HG02885 (cell line): ENCODE results near the gene PIEZO2.

Experiments used
- ATAC-seq: cut with Tn5 transposase; IDR thresholded peaks from one replicate; pipeline ENCODE4 v1.9.1; 2021; ENCODE audit warnings: mild to moderate bottlenecking; ENCODE audit not compliant: unreplicated experiment, poor library complexity

PIEZO2 gene

GRCh38 chr18:10912790-10913545 is 236.4 kb downstream of the PIEZO2 start:
- ATAC-seq = no peak

- no peak for ATAC-seq
Observed at GRCh38 chr18:10909724-10910123, 239.6 kb downstream of the PIEZO2 start.

- ATAC-seq = no peak
Observed at GRCh38 chr18:10908760-10909159, 240.6 kb downstream of the PIEZO2 start.

- no peak for ATAC-seq
Observed at GRCh38 chr18:10907749-10908148, 241.6 kb downstream of the PIEZO2 start.

GRCh38 chr18:10901329-10901728 is 248.0 kb downstream of the PIEZO2 start:
- ATAC-seq = no peak

- no peak for ATAC-seq
Observed at GRCh38 chr18:10900435-10900834, 248.9 kb downstream of the PIEZO2 start.

GRCh38 chr18:10899481-10899880 is 249.9 kb downstream of the PIEZO2 start:
- no peak for ATAC-seq

- peak; percentile 69 for ATAC-seq
Observed at GRCh38 chr18:10898417-10898974, 250.9 kb downstream of the PIEZO2 start.

GRCh38 chr18:10896851-10897250 is 252.5 kb downstream of the PIEZO2 start:
- ATAC-seq = no peak

- ATAC-seq = no peak
Observed at GRCh38 chr18:10895976-10896375, 253.4 kb downstream of the PIEZO2 start.

- ATAC-seq = no peak
Observed at GRCh38 chr18:10894501-10894900, 254.9 kb downstream of the PIEZO2 start.

- no peak for ATAC-seq
Observed at GRCh38 chr18:10893761-10894160, 255.6 kb downstream of the PIEZO2 start.

- ATAC-seq = no peak
Observed at GRCh38 chr18:10893196-10893595, 256.2 kb downstream of the PIEZO2 start.

GRCh38 chr18:10892786-10893185 is 256.6 kb downstream of the PIEZO2 start:
- no peak for ATAC-seq

GRCh38 chr18:10890022-10890421 is 259.3 kb downstream of the PIEZO2 start:
- no peak for ATAC-seq

GRCh38 chr18:10878703-10879102 is 270.7 kb downstream of the PIEZO2 start:
- peak; percentile 91 for ATAC-seq

GRCh38 chr18:10877987-10878386 is 271.4 kb downstream of the PIEZO2 start:
- no peak for ATAC-seq

GRCh38 chr18:10875811-10876210 is 273.6 kb downstream of the PIEZO2 start:
- ATAC-seq = no peak

GRCh38 chr18:10872304-10872703 is 277.1 kb downstream of the PIEZO2 start:
- ATAC-seq = no peak

- ATAC-seq = no peak
Observed at GRCh38 chr18:10864722-10865121, 284.6 kb downstream of the PIEZO2 start.

- ATAC-seq = no peak
Observed at GRCh38 chr18:10863026-10863425, 286.3 kb downstream of the PIEZO2 start.

- ATAC-seq = no peak
Observed at GRCh38 chr18:10860928-10861327, 288.4 kb downstream of the PIEZO2 start.
